SIG-M5 (cell line): ENCODE measurements around the gene PNPLA6.
"Not testable (repeated sequence)": the region's sequence is repeated elsewhere in the genome, so short reads cannot be mapped to it uniquely, and the experiment has no call there.

ENCODE experiments used
- DNase-seq: peaks from one replicate; lab custom pipeline; 2025; lab: John Stamatoyannopoulos, UW

PNPLA6 gene

GRCh38 chr19:7533925-7534480 lies 1.5 kb upstream of the PNPLA6 start:
- no peak for DNase-seq

- DNase-seq, result no peak
Measured at GRCh38 chr19:7534531-7535046, 928 bp upstream of the PNPLA6 start.

GRCh38 chr19:7535998-7536695 lies 630 bp downstream of the PNPLA6 start:
- no peak for DNase-seq

DNA sequence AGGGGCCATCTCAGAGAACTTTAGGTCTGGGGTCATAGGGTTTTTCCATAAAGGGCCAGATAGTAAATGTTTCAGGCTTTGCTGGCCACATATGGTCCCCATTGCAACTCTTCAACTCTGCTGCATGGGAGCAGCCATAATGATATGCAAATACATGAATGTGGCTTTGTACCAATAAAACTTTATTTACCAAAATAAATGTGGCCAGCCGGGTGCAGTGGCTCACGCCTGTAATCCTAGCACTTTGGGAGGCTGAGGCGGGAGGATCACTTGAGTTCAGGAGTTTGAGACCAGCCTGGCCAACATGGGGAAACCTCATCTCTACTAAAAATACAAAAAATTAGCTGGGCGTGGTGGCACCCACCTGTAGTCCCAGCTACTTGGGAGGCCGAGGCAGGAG lies 3.5 kb downstream of the PNPLA6 start:
- DNase-seq, result not testable (repeated sequence)

GRCh38 chr19:7539827-7540425 lies 4.4 kb downstream of the PNPLA6 start:
- no peak for DNase-seq

GRCh38 chr19:7540761-7541474 lies 5.4 kb downstream of the PNPLA6 start:
- DNase-seq, result no peak

GRCh38 chr19:7541475-7541824 lies 5.9 kb downstream of the PNPLA6 start:
- DNase-seq, result no peak

DNA sequence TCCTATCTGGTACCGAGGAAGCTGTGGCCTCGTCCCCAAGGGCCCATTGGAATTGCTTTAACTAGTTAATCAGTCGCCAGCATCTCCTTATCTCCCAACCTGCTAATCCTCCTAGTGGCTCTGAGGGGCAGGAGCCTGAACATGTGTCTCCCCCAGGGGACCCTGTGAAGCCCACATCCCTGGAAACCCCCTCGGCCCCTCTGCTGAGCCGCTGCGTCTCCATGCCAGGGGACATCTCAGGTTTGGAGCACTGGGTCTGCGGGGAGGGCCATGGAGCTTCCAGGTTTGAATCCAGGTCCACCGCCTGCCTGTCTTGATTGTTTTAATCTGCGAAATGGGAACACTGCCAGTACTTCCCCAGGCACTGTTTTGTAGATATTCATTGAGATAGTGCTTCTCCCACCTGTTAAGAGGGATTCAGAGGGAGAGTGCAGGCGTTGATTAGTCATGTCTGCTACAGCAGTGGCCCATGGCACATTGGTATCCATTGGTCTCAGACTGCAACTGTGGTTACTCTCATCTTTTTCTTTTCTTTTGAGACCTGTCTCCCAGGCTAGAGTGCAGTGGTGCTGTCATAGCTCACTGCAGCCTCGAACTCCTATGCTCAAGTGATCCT lies 6.4 kb downstream of the PNPLA6 start:
- no peak for DNase-seq

GRCh38 chr19:7542556-7543348 lies 7.2 kb downstream of the PNPLA6 start:
- no peak for DNase-seq

- no peak for DNase-seq
Measured at GRCh38 chr19:7544626-7545025, 9.1 kb downstream of the PNPLA6 start.

DNA sequence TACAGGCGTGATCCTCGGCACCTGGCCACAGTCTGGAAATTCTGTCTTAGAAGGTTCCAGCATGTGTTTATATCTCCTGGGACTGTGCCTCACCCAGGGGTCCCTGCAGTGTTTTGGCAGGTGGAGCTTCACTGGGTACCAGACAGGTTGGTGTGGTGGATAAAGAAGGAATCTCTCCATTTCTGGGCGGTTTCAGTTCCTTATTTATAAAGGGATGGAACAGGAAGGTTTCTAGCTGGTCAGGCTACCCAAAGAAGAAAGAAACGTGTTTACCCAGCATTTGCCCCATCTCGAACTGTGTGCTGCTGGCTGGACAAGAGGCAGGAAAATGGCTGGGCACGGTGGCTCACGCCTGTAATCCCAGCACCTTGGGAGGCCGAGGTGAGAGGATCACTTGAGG lies 9.8 kb downstream of the PNPLA6 start:
- DNase-seq, result no peak

DNA sequence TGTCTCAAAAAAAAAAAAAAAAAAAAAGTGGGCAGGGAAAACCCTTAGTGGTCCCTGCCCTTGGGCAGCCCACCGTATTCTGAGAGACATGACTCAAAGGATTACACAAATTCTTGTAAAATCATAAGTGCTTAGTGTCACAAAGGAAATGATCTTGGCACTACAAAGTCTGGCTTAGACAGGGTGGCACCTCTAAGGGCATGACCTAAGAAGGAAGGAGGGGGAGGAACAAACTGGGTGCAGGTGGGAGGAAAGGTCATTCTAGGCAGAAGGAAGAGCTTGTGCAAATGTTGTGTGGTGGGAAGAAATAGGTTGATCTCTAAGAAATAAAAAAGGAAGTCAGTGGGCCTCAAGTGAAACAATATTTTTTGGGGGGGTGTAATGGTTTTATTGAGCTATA lies 10.4 kb downstream of the PNPLA6 start:
- no peak for DNase-seq

DNA sequence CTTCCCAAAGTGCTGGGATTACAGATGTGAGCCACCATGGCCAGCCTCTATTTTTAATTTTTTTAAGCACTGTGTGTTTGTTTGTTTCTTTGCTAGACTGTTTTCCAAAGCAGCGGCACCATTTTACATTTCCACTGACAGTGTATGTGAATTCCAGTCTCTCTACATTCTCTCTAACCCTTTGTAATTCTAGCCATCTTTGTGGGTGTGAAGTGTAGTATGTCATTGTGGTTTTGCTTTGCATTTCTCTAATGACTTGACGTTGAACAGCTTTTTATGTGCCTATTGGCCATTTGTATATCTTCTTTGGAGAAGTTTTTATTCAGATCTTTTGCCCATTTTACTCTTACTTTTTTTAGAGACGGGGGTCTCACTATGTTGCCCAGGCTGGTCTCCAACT lies 11.6 kb downstream of the PNPLA6 start:
- no peak for DNase-seq

GRCh38 chr19:7549429-7550148 lies 14.1 kb downstream of the PNPLA6 start:
- no peak for DNase-seq

DNA sequence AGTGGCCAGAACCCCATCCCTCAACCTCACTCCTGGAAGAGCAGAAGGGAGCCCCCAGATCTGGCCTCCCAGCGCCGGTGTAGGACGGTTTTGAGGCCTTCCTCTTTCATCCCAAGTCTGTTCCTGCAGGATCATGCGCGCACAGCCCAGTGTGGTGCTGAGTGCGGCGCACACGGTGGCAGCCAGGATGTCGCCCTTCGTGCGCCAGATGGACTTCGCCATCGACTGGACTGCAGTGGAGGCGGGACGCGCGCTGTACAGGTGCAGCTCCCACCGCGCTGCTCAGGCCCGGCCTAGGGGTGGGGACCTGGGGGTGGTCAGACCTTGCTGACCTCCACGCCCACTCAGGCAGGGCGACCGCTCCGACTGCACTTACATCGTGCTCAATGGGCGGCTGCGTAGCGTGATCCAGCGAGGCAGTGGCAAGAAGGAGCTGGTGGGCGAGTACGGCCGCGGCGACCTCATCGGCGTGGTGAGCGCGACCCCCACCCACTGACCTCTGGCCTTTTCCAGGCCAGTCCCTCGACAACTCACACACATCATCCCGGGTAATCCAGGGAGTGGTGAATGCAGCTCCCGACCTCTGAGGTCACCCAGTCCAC lies 14.8 kb downstream of the PNPLA6 start:
- no peak for DNase-seq

DNA sequence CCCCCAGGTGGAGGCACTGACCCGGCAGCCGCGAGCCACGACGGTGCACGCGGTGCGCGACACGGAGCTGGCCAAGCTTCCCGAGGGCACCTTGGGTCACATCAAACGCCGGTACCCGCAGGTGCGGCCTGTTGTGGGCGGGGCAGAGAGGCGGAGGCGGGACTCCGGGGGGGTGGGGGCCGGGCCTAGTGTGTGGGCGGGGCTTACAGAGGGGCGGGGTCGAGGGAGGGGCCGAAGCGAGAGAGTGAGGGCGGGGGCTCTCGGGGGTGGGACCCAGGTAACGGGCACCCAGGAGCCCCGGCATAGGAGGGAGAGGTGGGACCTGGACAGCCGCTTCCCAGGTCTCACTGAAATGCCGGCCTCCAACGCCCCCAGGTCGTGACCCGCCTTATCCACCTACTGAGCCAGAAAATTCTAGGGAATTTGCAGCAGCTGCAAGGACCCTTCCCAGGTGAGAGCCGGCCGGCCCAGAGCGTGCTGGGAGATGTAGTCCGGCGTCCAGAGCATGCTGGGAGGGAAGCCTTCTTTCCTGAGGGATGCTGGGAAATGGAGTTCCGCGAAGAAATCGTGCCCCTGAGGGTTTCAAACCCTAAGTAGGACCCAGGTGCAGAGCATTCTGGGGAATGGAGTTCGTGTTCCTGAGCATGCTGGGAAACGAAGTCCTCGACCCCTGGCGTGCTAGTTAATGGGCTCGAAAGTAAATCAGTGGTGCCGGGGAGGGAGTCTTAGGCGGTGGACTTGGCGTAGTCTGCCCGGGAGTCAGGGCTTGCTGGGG lies 15.7 kb downstream of the PNPLA6 start:
- no peak for DNase-seq

- no peak for DNase-seq
Measured at GRCh38 chr19:7552781-7553180, 17.3 kb downstream of the PNPLA6 start.

GRCh38 chr19:7554565-7554964 lies 19.0 kb downstream of the PNPLA6 start:
- DNase-seq, result no peak

GRCh38 chr19:7554990-7555864 lies 19.7 kb downstream of the PNPLA6 start:
- no peak for DNase-seq
